ENCODE data around the gene METTL9.
"Not testable (repeated sequence)": the region's sequence is repeated elsewhere in the genome, so short reads cannot be mapped to it uniquely, and the experiment has no call there.

Gene METTL9

DNA sequence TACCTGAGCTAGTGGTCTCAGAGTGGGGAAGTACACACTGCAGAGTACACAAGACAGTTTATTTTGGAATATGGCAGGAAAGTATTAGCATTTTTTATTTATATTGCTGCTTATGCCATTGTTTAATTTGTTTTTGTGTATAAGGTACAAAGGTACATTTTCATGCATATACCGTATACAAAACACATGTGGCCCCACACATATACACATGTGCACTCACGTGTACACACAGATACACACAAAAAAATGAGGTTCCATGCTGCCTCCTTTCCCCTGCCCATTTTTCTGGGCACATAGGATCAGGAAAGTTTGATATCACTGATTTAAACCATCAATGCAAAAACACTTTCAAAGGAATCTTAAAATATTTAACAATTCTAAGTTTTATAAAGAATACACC lies 40.1 kb downstream of the METTL9 start:
- FAIRE-seq: no peak

DNA sequence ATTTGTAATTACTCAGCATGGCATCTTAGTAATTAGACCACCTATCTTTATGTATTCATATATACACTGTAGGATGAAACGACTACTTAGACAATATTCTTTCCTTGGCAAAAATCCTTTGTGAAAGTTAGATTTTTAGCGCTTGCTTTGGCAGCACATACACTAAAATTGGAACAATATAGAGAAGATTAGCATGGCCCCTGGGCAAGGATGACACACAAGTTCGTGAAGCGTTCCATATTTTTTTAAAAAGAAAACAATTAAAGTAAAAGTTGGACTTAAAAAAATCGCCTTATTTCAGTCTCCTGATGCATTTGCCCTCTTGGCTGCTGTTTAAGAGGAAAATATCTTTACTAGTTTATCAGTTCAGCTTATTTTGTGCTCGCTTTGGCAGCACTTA lies 42.5 kb downstream of the METTL9 start:
- no peak for FAIRE-seq

DNA sequence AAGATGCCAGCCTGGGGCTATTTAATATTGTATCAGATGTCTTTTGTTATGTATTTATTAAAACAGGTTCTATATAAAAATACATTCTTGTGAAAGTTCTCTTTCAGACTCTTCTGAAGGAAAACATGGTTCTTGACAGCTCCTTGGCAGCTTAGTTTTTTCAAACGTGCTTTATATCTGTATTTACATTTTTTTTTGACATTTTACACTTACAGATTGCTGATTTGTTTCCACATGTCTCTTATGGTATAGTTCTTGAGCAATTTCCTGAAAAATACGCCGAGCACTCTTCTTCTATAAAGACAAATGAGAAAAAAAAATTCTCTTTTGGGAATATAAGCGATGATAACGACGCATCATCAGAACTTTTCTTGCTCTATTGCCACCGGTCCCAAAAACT lies 43.5 kb downstream of the METTL9 start:
- FAIRE-seq: no peak

DNA sequence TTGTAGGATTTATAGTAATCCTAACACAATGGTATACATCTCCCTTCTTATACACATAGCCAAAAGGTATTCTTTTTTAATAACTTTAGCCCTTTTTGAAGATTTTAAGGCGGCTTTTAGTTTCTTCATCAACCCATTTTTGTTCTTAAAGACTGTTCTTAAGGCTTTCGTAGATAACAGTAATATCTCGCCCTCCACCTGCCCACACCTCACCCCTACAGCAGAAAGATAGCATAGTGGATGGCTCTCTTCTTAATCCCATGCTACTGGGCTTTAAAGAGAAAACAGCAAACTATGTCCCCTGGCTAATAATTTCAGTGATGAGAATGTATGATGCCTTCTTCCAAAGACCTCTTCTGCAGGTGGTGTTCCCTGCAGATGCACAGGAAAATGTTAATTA lies 44.4 kb downstream of the METTL9 start:
- FAIRE-seq: no peak

DNA sequence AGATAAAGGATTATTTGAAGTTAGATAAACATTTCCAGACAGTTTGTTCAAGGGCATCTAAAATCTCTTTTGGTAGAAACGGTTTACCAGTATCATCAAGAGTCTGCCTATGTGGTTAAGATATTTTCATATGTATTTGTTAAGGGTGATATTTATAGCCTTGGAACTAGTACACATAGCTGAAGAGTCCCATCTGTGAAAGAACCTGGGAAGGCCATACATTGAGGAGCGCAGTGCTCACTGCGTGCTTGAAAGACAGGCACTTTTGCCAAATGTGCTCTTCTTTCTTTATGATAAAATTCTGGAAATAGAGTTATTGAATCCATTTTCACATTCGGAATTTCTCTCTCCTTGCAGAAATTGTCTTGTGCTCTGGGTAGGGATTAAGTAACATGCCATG lies 45.3 kb downstream of the METTL9 start:
- no peak for FAIRE-seq

DNA sequence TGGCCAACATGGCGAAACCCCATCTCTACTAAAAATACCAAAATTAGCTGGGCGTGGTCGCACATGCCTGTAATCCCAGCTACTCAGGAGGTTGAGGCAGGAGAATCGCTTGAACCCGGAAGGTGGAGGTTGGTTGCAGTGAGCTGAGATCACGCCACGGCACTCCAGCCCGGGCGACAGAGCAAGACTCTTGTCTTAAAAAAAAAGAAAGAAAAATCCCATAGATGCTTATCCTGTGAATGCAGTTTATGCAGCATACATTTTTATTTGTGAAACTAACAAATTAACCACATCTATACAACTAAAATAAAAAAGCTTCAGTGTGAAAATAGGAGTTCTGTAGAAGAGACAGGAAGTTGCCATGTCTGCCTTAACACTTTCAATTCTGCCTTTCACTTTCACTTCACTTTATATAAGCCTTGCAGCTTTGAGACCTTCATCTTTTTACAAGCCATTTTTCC lies 45.9 kb downstream of the METTL9 start:
- FAIRE-seq: no peak

DNA sequence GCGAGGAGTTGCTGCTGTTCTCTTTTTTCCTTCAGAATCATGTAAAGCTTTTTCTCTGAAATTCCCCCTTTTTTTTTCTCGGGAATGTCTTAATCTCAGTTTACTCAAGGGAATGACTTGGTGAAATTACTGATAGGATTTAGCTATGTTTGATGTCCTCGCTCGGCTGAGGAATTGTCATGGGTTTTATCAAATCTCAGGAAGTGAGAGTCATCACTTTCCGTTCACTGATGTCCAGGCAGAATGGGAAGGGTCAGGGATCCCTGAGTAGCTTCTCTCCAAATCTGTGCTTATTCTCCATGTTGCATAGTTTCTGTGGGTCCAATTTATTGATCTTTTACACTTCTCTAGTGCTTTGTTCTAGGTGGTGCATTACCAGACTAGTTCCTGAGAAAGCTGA lies 46.7 kb downstream of the METTL9 start:
- FAIRE-seq: no peak

DNA sequence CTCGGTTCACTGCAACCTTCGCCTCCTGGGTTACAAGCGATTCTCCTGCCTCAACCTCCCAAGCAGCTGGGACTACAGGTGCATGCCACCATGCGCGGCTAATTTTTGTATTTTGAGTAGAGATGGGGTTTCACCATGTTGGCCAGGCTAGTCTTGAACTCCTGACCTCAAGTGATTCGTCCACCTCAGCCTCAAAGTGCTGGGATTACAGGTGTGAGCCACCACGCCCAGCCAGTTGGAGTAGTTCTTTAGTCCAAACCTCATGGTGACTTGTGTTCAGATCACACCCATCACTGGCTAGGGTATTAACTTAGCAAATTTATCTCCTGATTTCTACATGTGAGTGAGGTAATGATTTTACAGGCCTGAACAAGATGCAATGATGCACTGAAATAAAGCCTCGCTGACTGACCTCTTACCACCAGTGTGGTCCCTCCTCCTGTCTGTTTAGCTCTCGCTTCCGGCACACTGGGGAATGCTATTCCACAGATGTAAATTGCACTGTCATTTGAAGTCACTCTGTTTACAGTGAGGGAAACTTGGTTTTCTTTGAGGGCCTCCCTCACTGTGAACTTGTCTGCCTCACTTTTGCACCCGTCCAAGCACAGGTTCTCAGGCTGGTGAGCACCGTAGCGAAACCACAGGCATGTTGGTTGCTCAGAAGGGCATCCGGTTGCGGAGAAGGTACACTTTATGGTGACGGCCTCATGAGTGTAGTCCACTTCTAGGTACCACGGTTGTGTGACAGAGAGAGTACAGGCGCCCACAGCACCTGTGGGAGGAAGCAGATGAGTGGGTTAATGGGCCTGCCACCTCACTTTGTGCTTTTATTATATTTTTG lies 47.6 kb downstream of the METTL9 start:
- no peak for FAIRE-seq

DNA sequence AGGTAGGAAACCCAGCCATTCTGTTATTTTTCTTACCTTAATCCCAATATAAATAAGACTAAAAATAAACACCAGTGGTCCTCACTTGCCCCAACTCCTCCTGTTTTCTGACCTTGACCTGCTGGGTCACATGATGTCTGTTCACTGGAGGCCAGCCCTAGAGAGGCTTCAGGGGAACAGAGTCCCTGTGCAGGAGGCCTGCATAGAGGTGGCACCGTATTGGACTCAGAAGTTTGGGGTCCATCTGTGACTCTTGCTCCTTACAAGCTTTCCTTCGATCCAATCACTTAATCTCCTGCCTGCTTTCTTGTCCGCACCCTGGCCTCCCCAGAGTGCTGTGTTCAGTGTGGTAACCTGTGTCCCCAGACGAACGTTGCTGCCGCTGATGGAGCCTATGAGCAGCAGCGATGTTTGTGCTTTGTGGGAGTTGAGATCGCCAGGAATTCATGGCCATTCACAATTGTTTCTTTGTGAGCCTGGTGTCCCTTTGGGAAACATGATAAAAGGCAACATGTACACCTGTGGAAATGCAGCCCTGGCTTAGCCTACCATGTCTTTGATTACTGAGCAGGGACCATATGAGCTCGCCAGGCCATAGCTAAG lies 48.3 kb downstream of the METTL9 start:
- no peak for FAIRE-seq

DNA sequence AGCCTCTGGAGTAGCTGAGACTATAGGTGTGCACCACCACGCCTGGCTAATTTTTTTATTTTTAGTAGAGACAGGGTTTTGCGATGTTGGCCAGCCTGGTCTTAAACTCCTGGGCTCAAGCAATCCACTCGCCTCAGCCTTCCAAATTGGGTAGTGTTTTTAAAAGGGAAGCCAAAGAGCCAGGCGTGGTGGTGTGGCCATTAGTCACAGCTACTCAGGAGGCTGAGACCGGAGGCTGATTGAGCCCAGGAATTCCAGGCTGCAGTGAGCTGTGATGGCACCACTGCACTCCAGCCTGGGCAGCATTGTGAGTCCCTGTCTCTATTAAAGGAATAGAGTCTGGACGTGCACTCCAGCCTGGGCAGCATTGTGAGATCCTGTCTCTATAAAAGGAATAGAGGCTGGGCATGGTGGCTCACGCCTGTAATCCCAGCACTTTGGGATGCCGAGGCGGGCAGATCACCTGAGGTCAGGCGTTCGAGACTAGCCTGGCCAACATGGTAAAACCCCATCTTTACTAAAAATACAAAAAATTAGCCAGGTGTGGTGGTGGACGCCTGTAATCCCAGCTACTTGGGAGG lies 50.5 kb downstream of the METTL9 start:
- FAIRE-seq: not testable (repeated sequence)

DNA sequence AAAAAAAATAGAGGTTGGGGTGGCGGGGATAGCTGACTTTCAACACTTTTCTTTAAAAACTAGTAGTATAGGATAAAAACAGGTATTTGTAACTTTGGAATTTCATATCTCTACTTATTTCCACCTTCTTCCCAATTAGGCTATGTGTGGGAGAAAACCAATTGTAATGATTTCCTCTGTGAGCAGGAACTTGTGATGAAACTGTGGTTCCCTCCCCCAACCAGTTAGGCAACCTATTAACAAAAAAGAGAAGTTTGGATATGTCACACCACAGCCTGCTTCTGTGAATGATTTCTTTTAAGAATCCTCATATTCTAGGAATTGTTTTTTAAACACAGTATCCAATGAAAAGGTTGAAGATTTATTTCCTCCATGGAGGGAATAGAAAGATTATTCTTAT lies 51.1 kb downstream of the METTL9 start:
- FAIRE-seq: no peak

DNA sequence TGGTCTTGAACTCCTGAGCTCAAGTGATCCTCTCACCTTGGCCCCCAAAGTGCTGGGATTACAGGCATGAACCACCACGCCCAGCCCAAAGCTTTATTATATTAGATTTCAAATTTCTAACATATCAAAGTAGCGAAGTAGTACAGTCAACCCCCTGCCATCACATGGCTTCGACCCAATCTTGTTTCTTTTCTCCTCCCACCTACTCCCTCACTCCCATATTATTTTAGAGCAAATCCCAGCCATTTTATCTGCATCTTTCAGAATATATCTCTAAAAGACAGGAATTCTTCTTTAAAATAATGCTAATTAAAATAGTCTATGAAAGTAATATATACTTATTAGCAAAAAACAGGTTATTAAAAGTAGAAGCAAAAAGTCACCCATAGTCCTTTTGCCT lies 52.1 kb downstream of the METTL9 start:
- FAIRE-seq: no peak

DNA sequence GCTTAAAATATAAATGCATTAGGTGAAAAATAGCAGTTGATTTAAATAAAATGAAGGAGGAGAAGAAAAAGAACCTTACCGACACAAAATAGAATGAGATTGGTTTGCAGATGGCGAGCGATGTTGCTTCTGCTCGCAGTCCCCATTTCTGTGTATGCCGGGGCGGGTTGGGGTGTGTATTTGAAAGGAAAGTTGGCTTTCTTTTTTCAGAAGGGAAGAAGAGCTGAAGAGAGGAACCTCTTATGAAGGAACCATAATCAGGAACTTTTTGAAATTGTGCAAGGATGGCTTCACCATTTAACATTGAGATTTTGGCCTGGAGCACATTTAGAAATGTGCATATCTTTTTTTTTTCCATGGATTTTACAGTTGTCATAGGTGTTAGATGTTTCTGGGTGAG lies 53.1 kb downstream of the METTL9 start, which contains the start of gene IGSF6:
TSS of gene IGSF6 (minus strand) at position 156 of the 400 bp plus-strand sequence. CDS start at position 146, 10 bp downstream.
- FAIRE-seq: no peak

DNA sequence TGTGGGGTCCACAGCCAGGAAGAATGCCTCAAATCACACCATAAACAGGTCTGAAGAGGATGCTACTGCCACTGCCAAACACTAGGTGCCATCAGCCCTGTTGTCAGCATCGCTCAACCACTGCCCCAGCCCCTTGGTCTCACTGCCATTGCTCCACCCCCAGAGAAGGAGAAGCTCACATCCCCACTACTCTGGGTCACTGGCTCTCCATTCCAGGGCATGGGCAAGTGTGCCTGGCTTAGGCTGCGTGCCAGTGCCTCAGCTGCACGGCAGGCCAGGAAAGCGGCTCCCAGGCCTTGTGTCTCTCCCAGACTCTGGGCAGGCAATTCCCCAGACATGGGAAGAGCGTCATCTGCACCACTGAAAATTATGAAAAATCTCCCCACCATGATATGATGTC lies 54.2 kb downstream of the METTL9 start:
- FAIRE-seq: no peak

DNA sequence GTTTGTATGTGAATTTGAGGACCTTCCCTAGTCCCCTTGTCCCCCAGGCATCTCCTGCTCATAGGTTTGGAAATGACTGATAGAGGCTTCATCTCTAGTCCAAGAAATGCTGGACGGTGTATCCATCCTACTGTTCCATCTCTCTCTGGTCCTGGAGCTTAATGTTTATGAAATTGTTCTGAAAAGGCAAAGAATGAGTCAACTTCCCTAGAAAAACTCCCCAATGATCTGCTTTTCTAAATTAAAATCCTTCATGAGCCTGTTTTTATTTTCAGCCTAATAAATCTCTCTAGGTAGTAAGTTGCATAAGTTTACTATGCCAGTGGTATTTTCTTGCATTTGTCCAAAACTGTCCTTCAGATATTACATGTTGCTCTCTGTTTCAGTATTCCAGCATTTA lies 55.1 kb downstream of the METTL9 start:
- FAIRE-seq: no peak

DNA sequence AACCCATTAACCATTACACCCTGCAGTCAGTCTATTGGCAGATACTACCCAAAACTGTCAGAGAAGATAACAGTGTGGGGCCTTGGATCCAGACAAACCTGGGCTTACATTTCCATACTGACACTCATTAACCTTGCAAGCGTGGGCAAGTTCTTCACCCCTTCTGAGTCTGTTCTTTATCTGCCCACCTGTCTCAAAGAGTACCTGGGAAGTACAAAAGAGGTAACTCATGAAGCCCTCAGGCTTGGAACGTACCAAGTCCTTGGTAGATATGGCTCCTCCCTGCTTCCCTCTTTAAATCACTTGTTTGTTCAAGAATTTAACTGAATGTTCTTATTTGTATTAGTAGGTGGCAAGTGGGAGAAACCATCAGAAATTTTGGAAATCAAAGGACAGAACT lies 55.5 kb downstream of the METTL9 start:
- FAIRE-seq: no peak

DNA sequence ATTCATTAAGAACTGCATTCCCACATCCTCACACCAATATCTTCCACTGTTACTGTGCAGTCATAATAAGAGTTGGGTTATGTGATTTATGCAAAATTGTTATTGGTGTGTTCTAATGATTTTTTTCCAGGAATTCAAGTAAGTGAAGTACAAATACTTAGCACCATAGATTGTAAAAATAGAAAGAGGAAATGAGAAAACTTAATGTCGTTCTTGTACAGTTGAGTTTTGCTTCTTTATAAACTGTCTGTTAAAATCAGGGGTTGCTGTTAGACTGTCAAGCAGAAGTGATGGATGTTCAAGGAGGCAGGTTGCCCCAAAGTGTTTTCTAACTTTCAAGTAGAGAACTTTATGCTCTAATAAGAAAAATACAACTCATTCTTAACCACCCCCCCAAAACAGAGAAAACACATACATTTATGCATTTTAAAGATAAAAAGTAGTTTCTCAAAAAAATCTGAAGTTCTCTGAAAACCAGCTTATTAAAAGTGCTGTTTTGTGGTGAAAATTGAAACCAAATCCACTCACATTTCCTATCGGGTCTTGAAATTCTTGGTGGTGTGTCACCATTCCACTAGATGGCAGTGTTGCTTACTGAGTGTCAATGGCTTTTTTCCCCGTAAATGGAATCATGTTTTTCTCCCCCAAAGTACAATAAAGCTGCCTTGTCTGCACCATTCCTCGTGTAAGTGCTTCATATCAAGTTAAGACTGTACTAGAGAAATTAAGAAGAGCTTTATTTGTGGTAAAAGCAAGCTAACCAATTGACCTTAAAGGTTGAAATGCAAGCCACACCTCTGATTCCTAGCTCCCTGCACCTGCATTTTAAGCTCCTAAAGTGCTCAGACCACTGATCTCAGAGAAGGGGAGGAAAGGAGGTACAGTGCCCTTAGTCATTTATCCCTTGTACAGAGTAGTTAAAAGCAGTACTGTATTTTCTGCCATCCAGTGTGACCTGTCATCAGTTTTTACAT lies 57.7 kb downstream of the METTL9 start:
- FAIRE-seq: peak; percentile 35

DNA sequence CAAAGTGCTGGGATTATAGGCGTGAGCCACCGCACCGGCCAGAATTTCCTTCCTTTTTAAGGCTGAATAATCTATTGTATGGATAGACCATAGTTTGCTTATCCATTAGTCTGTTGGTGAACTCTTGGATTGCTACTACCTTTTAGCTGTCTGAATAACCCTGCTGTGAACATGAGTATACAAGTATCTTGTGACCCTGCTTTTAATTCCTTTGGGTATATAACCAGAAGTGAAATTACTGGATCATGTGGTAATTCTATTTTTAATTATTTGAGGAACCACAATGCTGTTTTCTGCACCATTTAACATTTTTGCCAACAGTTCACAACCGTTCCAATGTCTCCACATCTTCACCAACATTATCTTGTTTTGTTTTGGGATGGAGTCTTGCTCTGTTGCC lies 59.7 kb downstream of the METTL9 start:
- no peak for FAIRE-seq

DNA sequence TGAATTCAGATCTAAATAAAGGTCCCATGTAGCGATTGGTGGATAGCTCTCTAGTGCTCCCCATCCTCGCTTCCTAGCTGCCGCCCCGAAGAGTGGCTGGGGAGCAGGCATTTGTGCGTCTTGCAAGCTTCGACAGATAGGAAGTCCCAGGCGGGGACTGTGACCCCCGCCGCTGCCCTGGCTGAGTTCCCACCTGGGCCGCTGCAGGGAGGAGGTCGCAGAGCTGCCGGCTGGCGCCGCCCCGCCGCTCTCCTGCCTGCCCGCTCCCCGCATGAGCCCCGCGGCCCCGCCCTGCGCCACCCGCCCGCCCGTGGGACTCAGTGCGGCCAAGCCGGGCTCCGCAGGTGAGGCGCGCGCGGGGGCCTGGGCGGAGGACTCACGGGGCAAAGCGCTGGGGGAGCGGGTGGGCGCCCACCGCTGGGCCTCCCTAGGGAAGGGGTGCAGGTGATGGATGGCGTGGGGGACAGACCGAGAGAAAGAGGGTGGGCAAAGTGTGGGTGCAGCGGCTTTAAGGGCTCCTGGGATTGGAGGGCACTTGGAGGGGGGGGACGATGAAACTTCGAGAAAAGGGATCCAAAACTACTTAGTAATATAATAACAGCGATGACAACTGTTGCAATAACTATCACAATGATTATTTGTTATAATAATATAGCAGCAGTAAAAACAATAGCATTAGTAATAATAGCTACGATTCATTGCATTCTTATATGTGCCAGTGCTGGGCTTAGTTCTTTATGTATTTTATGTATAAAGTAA lies 64.7 kb downstream of the METTL9 start, which contains the start of gene OTOA:
TSS of gene OTOA (plus strand) at position 80 of the 759 bp plus-strand sequence. CDS start 14,547 bp downstream, outside the sequence.
- FAIRE-seq: no peak

DNA sequence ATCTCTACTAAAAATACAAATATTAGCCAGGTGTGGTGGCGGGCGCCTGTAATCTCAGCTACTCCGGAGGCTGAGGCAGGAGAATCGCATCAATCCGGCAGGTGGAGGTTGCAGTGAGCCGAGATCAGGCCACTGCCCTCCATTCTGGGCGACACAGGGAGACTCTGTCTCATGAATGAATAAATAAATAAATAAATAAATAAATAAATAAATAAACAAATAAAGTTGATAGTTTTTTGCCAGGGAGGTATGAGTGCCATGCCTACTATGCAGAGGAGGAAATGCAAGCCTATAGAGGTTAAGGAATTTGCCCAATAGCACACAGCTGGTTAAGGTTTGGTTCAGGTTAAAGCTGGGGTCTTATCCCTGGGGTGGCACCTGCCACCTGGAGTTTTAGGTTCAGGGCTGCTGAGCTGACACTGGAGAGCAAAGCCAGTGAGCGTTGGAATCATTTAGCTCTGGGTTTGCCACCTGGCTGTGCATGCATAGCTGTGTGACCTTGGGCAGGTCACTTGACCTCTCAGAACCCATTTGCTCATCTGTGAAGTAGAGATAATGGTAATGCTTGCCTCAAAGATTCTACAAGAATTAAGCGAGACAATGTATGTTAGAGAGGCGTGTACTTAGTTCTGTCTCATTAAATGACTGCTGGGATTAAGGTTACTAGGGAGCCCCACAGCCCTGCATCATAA lies 65.6 kb downstream of the METTL9 start:
- FAIRE-seq: no peak

DNA sequence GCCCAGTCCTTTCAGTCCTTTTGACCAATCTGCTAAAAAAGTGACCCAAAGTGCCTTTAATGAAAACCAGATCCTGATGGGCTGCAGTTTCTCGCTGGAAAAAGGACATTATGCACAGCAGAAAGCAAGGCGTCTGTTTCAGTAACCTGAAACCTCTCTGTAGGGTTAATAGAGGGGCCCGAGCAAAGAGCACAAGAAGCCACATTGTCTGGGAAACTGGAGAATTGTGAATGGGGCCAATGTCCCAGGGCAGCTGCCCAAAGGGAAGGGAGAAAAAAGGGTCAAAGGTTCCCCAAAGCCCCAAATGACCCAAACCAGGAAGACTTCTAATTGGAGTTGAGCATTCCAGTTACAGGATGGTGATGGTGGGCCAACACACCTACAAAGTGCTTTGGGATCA lies 67.4 kb downstream of the METTL9 start:
- FAIRE-seq: no peak

Measured in endometrium (tissue), 2 donors.